IPS-18c (cell line): ENCODE results near the gene ROR1.
"Not testable (repeated sequence)": the region's sequence is repeated elsewhere in the genome, so short reads cannot be mapped to it uniquely, and the experiment has no call there.

Experiments
- H3K4me3 ChIP-seq: 2 replicates; pipeline ENCODE4 v1.7.0; 2013; ENCODE audit warnings: low read depth, mild to moderate bottlenecking, low read length, moderate library complexity; ENCODE audit not compliant: insufficient read depth
- H3K9me3 ChIP-seq: one replicate; pipeline ENCODE4 v1.6.1; 2013; ENCODE audit warnings: mild to moderate bottlenecking, low read length, moderate library complexity; ENCODE audit not compliant: control insufficient read depth, insufficient read depth

Gene ROR1

GRCh38 chr1:63807046-63807445 lies 33.2 kb downstream of the ROR1 start:
- H3K4me3 ChIP-seq: no peak overlapping the region
- H3K9me3 ChIP-seq: no peaks in the 10 kb centered on the region

GRCh38 chr1:63810936-63811469 lies 37.2 kb downstream of the ROR1 start:
- H3K9me3 ChIP-seq: peaks cover 3% of the 10 kb centered on the region
- H3K4me3 ChIP-seq: no peak overlapping the region

- Histone ChIP-seq H3K9me3 (peaks cover 3% of the 10 kb centered on the region), H3K4me3 (no peak overlapping the region)
Measured at GRCh38 chr1:63812071-63812700, 38.4 kb downstream of the ROR1 start.

- H3K4me3 ChIP-seq: no peak overlapping the region
- H3K9me3 ChIP-seq: peaks cover 3% of the 10 kb centered on the region
Measured at GRCh38 chr1:63813829-63814277, 40.0 kb downstream of the ROR1 start.

GRCh38 chr1:63816217-63816815 lies 42.5 kb downstream of the ROR1 start:
- not testable (repeated sequence) for H3K4me3 ChIP-seq, H3K9me3 ChIP-seq

GRCh38 chr1:63817152-63817667 lies 43.4 kb downstream of the ROR1 start:
- Histone ChIP-seq H3K9me3 (peaks cover 3% of the 10 kb centered on the region), H3K4me3 (no peak overlapping the region)

- Histone ChIP-seq H3K9me3 (peaks cover 3% of the 10 kb centered on the region), H3K4me3 (no peak overlapping the region)
Measured at GRCh38 chr1:63817700-63818099, 43.9 kb downstream of the ROR1 start.

- peaks cover 3% of the 10 kb centered on the region for H3K9me3 ChIP-seq
Measured at GRCh38 chr1:63818567-63819325, 44.9 kb downstream of the ROR1 start.

GRCh38 chr1:63819795-63820194 lies 46.0 kb downstream of the ROR1 start:
- peaks cover 3% of the 10 kb centered on the region for H3K9me3 ChIP-seq

More at GRCh38 chr1:63818567-63819325, 44.9 kb downstream of the ROR1 start:
- H3K4me3 ChIP-seq: no peak overlapping the region

GRCh38 chr1:63821091-63822005 lies 47.5 kb downstream of the ROR1 start:
- Histone ChIP-seq H3K4me3 (no peak overlapping the region), H3K9me3 (no peaks in the 10 kb centered on the region)

More at GRCh38 chr1:63819795-63820194, 46.0 kb downstream of the ROR1 start:
- no peak overlapping the region for H3K4me3 ChIP-seq

- H3K4me3 ChIP-seq: no peak overlapping the region
- no peaks in the 10 kb centered on the region for H3K9me3 ChIP-seq
Measured at GRCh38 chr1:63822540-63822939, 48.7 kb downstream of the ROR1 start.

- no peaks in the 10 kb centered on the region for H3K9me3 ChIP-seq
Measured at GRCh38 chr1:63824451-63824850, 50.6 kb downstream of the ROR1 start.

GRCh38 chr1:63825111-63825510 lies 51.3 kb downstream of the ROR1 start:
- H3K9me3 ChIP-seq: no peaks in the 10 kb centered on the region
- H3K4me3 ChIP-seq: no peak overlapping the region

More at GRCh38 chr1:63824451-63824850, 50.6 kb downstream of the ROR1 start:
- H3K4me3 ChIP-seq: no peak overlapping the region

GRCh38 chr1:63826246-63826861 lies 52.5 kb downstream of the ROR1 start:
- H3K4me3 ChIP-seq, H3K9me3 ChIP-seq: not testable (repeated sequence)

- H3K4me3 ChIP-seq: no peak overlapping the region
- H3K9me3 ChIP-seq: no peaks in the 10 kb centered on the region
Measured at GRCh38 chr1:63827411-63828321, 53.8 kb downstream of the ROR1 start.
